ENCODE data around the gene SLC22A1. TPM values are rescaled to one million over a fixed set of nuclear protein-coding genes. Genes with fewer than 3 reads are reported as not detected.

The SLC22A1 gene
- total RNA-seq, 1 experiment from 2014 or later = 0.98 TPM

- no peak for DNase-seq (ENCODE audit: low read depth, low spot score)
- Histone ChIP-seq H3K4me3 (ENCODE audit: low read depth in 2 of 2, low read length in 2 of 2) (no peak overlapping the region), H3K4me1 (ENCODE audit: control insufficient read depth, insufficient read depth, low read length) (no peaks in the 10 kb centered on the region), H3K27ac (ENCODE audit: low read length) (no peak overlapping the region), H3K36me3 (ENCODE audit: control insufficient read depth, insufficient read depth, low read length) (peaks cover 4% of the 10 kb centered on the region; the same call in 1 of the 2 replicates), H3K9me3 (ENCODE audit: control insufficient read depth, insufficient read depth, low read depth, low read length) (no peaks in the 10 kb centered on the region), H3K27me3 (ENCODE audit: control insufficient read depth, insufficient read depth, low read length) (no peaks in the 10 kb centered on the region)
- intact Hi-C loops (cut with micrococcal nuclease; ENCODE audit: unreplicated experiment) (loop anchor here (10.0 kb wide), 1 partner anchor 237 kb away; no protein-coding TSS in a partner anchor), in situ Hi-C loops (cut with HindIII; ENCODE audit: low pct_unique_long_range_greater_than_20kb, low sequenced_read_pairs) (no loop called here)
- TF ChIP-seq SIN3A (IDR thresholded peaks at IDR 0.05; ENCODE audit: borderline replicate concordance, insufficient read depth, low read depth, low read length) (no peak), CTCF (IDR thresholded peaks at IDR 0.05) (no peak), TCF7L2 (IDR thresholded peaks at IDR 0.05; ENCODE audit: low read depth, low read length) (no peak), POLR2AphosphoS5 (IDR thresholded peaks at IDR 0.05; ENCODE audit: low read depth, low read length) (no peak), REST (IDR thresholded peaks at IDR 0.05; ENCODE audit: insufficient read depth in 1 of 2, low read depth in 2 of 2, low read length in 1 of 2) (no peak)
- ChIA-PET CTCF (no interaction called here), POLR2A (interaction anchor here (0.6 kb wide), 1 partner anchor 128 kb away, joined by 3 read pairs; no protein-coding TSS in a partner anchor)
- no peak for ATAC-seq
- BruUV-seq (replicated peaks) = no TSS peak
These were observed 20.1 kb upstream of the SLC22A1 start for GRCh38 chr6:160101277-160102205.

DNA sequence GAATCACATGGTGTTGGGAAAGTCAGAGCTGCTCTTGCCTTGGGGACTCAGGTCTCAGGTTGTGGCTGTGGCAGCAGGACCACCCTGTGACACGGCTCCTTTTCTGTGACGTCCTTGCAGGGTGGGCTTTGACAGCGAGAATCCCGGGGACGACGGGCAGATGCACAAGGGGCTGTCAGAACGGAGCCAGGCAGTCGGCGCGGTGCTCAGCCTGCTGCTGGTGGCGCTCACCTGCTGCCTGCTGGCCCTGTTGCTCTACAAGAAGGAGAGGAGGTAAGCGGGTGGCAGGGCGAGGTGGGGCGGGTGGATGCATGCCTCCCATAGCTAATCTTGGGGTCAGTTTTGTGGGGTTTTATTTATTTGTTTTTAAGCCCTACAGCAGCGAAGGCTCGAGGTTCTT lies 19.2 kb upstream of the SLC22A1 start:
- in situ Hi-C loops (cut with HindIII; ENCODE audit: low pct_unique_long_range_greater_than_20kb, low sequenced_read_pairs) = no loop called here
- CTCF ChIA-PET = interaction anchor here (0.7 kb wide), 1 partner anchor 15 kb away, joined by 5 read pairs; no protein-coding TSS in a partner anchor

More for the DNA sequence above, 19.2 kb upstream of the SLC22A1 start:
- Histone ChIP-seq H3K36me3 (ENCODE audit: control insufficient read depth, insufficient read depth, low read length) (peaks cover 4% of the 10 kb centered on the region; the same call in 1 of the 2 replicates), H3K4me3 (ENCODE audit: low read depth in 2 of 2, low read length in 2 of 2) (no peak overlapping the region), H3K4me1 (ENCODE audit: control insufficient read depth, insufficient read depth, low read length) (no peaks in the 10 kb centered on the region), H3K27me3 (ENCODE audit: control insufficient read depth, insufficient read depth, low read length) (no peaks in the 10 kb centered on the region), H3K9me3 (ENCODE audit: control insufficient read depth, insufficient read depth, low read depth, low read length) (no peaks in the 10 kb centered on the region), H3K27ac (ENCODE audit: low read length) (no peak overlapping the region)
- TF ChIP-seq POLR2AphosphoS5 (IDR thresholded peaks at IDR 0.05; ENCODE audit: low read depth, low read length) (no peak), TCF7L2 (IDR thresholded peaks at IDR 0.05; ENCODE audit: low read depth, low read length) (no peak), SIN3A (IDR thresholded peaks at IDR 0.05; ENCODE audit: borderline replicate concordance, insufficient read depth, low read depth, low read length) (no peak), CTCF (IDR thresholded peaks at IDR 0.05) (no peak), REST (IDR thresholded peaks at IDR 0.05; ENCODE audit: insufficient read depth in 1 of 2, low read depth in 2 of 2, low read length in 1 of 2) (no peak)
- no TSS peak for BruUV-seq (replicated peaks)
- DNase-seq (ENCODE audit: low read depth, low spot score) (no peak), ATAC-seq (no peak)
- intact Hi-C loops (cut with micrococcal nuclease; ENCODE audit: unreplicated experiment) = loop anchor here (10.0 kb wide), 1 partner anchor 238 kb away; no protein-coding TSS in a partner anchor
- POLR2A ChIA-PET = no interaction called here

Measured in Panc1 (cell line).